Esophagus muscularis mucosa (tissue), 4 donors: ENCODE measurements around the gene TMEM94. TPM values are rescaled to one million over a fixed set of nuclear protein-coding genes. Genes with fewer than 3 reads are reported as not detected.

Source experiments
- DNase-seq: peaks from one replicate; pipeline ENCODE4 v3.0.0-alpha.2; 2017; ENCODE audit errors: extremely low spot score
- H3K27ac ChIP-seq, 4 donors: fragments of 200-600 bp; sonication (generic); replicated peaks in 1 of 4; 1 replicate in 3 of 4; 2 replicates in 1 of 4; pipeline ENCODE4 v1.5.1; 2016 to 2019; ENCODE audit warnings: mild to moderate bottlenecking in 1 of 4
- H3K27me3 ChIP-seq, 4 donors: fragments of 200-600 bp; sonication (generic); one replicate each; pipeline versions ENCODE4 v1.5.1 to v1.6.0; 2016 to 2019
- H3K36me3 ChIP-seq, 4 donors: fragments of 200-600 bp; sonication (generic); one replicate each; pipeline ENCODE4 v1.5.1; 2016 to 2019
- H3K4me1 ChIP-seq, 4 donors: fragments of 200-600 bp; sonication (generic); one replicate each; pipeline ENCODE4 v1.5.1; 2016 to 2019
- H3K4me3 ChIP-seq, 4 donors: fragments of 200-600 bp; sonication (generic); 1 replicate in 2 of 4; 2 replicates in 2 of 4; pipeline ENCODE4 v1.5.1; 2016 to 2019; ENCODE audit warnings: mild to moderate bottlenecking in 4 of 4, moderate library complexity in 1 of 4
- H3K9me3 ChIP-seq, 4 donors: fragments of 200-600 bp; sonication (generic); 1 replicate in 3 of 4; 2 replicates in 1 of 4; pipeline ENCODE4 v1.5.1; 2016 to 2019
- CTCF ChIP-seq, 3 experiments: fragments of 200-600 bp in 2 of 3; fragments of 450-650 bp in 1 of 3; sonication (generic) in 2 of 3; IDR thresholded peaks; one replicate each; pipeline ENCODE4 v1.5.1; 2017 to 2019; ENCODE audit warnings: antibody characterized with exemption in 3 of 3, mild to moderate bottlenecking in 2 of 3, moderate library complexity in 1 of 3
- EP300 ChIP-seq: sonication (generic); formaldehyde crosslinking; IDR thresholded peaks from one replicate; pipeline ENCODE4 v1.6.1; 2017; ENCODE audit warnings: antibody characterized with exemption
- POLR2A ChIP-seq: fragments of 450-650 bp; IDR thresholded peaks from one replicate; pipeline ENCODE4 v1.6.1; 2017; ENCODE audit warnings: antibody characterized with exemption, moderate library complexity, mild to moderate bottlenecking, low read depth
- POLR2AphosphoS5 ChIP-seq, 2 donors: sonication (generic); formaldehyde crosslinking; IDR thresholded peaks; one replicate each; pipeline ENCODE4 v1.6.1; 2017; ENCODE audit warnings: antibody characterized with exemption in 2 of 2
- WGBS: methylation state at CpG from one replicate; pipeline ENCODE4 v1.1.5; 2018; 5-methylcytosine and 5-hydroxymethylcytosine counted together
- intact Hi-C: fragments of 100-400 bp; cut with DNase I; formaldehyde crosslinking; loops from one replicate; pipeline ENCODE4 v1.15.1; 2023
- total RNA-seq, 4 donors: library from RNA; depleted of rRNA; stranded (reverse); fragments of >200 nt; gene quantifications; one replicate each; pipeline versions ENCODE4 v1.1.0 to v1.2.1, GENCODE V29; 2016

TMEM94 gene
- total RNA-seq, 4 donors from 2014 or later = 35.3 to 71.4 (median 46.3) TPM

GRCh38 chr17:75536366-75536765 lies 79.9 kb downstream of the TMEM94 start:
- WGBS = 94% methylated on average over 10 of the region's 10 CpGs

GRCh38 chr17:75539967-75540729 lies 83.7 kb downstream of the TMEM94 start:
- Histone ChIP-seq H3K36me3 (no peaks in the 10 kb centered on the region), H3K4me1 (no peaks in the 10 kb centered on the region), H3K27me3 (no peaks in the 10 kb centered on the region), H3K27ac (no peak overlapping the region), H3K9me3 (no peaks in the 10 kb centered on the region), H3K4me3 (no peak overlapping the region)
- TF ChIP-seq CTCF (IDR thresholded peaks at IDR 0.05) (no peak), POLR2A (no peak), EP300 (no peak), POLR2AphosphoS5 (IDR thresholded peaks at IDR 0.05) (no peak)
- intact Hi-C loops = no loop called here
- no peak for DNase-seq
- WGBS = 94% methylated on average over 10 of the region's 13 CpGs

More at GRCh38 chr17:75536366-75536765, 79.9 kb downstream of the TMEM94 start:
- Histone ChIP-seq H3K27me3 (no peaks in the 10 kb centered on the region), H3K4me1 (no peaks in the 10 kb centered on the region), H3K9me3 (no peaks in the 10 kb centered on the region), H3K27ac (no peak overlapping the region), H3K36me3 (peaks cover 0 to 8% (median 2%) of the 10 kb centered on the region in 4 donors), H3K4me3 (no peak overlapping the region)
- intact Hi-C loops = no loop called here
- no peak for TF ChIP-seq CTCF (IDR thresholded peaks at IDR 0.05)
- TF ChIP-seq POLR2AphosphoS5 (IDR thresholded peaks at IDR 0.05) = no peak
- DNase-seq = no peak

- 97% methylated on average over 4 of the region's 4 CpGs for WGBS
- no peaks in the 10 kb centered on the region for H3K4me1 ChIP-seq
- no peak for DNase-seq
- TF ChIP-seq EP300 = no peak
- no peak for TF ChIP-seq CTCF (IDR thresholded peaks at IDR 0.05)
- TF ChIP-seq POLR2AphosphoS5 (IDR thresholded peaks at IDR 0.05) = no peak
- no peak for TF ChIP-seq POLR2A
- no peaks in the 10 kb centered on the region for H3K9me3 ChIP-seq
- H3K4me3 ChIP-seq = no peak overlapping the region
- intact Hi-C loops = no loop called here
- no peaks in the 10 kb centered on the region for H3K27me3 ChIP-seq
- no peaks in the 10 kb centered on the region for H3K36me3 ChIP-seq
- no peak overlapping the region for H3K27ac ChIP-seq
Measured at GRCh38 chr17:75540923-75541503, 84.6 kb downstream of the TMEM94 start.

GRCh38 chr17:75542229-75542628 lies 85.8 kb downstream of the TMEM94 start:
- Histone ChIP-seq H3K27me3 (no peaks in the 10 kb centered on the region), H3K9me3 (no peaks in the 10 kb centered on the region), H3K4me1 (no peaks in the 10 kb centered on the region), H3K36me3 (no peaks in the 10 kb centered on the region), H3K27ac (no peak overlapping the region), H3K4me3 (no peak overlapping the region)
- 90% methylated on average over 8 of the region's 8 CpGs for WGBS
- intact Hi-C loops = no loop called here
- TF ChIP-seq EP300 = no peak
- TF ChIP-seq POLR2AphosphoS5 (IDR thresholded peaks at IDR 0.05) = no peak
- no peak for TF ChIP-seq CTCF (IDR thresholded peaks at IDR 0.05)
- TF ChIP-seq POLR2A = no peak
- DNase-seq = no peak
